Epidermal melanocyte (primary cell): ENCODE results near the gene INA.
"Not testable (repeated sequence)": the region's sequence is repeated elsewhere in the genome, so short reads cannot be mapped to it uniquely, and the experiment has no call there.

Source experiments
- DNase-seq: peaks from one replicate; pipeline ENCODE4 v3.0.0; 2011; ENCODE audit warnings: low spot score; ENCODE audit not compliant: insufficient read length

The INA gene

DNA sequence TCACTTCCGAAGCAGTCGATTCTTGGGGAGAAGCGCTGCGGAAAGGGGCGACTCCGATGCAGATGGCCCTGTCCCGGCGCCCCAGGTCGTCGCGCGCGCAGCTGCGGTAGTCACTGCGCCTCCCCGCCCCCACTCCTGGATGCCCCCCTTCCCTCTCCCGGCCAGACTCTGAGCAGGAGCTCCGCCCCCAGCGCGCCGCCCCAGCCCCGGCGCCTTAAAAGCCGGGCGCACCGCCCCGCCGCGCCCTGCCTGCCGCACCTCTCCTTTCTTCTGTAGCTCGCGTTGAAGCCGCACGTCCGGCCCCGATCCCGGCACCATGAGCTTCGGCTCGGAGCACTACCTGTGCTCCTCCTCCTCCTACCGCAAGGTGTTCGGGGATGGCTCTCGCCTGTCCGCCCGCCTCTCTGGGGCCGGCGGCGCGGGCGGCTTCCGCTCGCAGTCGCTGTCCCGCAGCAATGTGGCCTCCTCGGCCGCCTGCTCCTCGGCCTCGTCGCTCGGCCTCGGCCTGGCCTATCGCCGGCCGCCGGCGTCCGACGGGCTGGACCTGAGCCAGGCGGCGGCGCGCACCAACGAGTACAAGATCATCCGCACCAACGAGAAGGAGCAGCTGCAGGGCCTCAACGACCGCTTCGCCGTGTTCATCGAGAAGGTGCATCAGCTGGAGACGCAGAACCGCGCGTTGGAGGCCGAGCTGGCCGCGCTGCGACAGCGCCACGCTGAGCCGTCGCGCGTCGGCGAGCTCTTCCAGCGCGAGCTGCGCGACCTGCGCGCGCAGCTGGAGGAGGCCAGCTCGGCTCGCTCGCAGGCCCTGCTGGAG lies at the start of gene INA:
Gene INA (plus strand): TSS at position 243 of the 817 bp plus-strand sequence. CDS start 74 bp downstream, at position 317.
- no peak for DNase-seq

DNA sequence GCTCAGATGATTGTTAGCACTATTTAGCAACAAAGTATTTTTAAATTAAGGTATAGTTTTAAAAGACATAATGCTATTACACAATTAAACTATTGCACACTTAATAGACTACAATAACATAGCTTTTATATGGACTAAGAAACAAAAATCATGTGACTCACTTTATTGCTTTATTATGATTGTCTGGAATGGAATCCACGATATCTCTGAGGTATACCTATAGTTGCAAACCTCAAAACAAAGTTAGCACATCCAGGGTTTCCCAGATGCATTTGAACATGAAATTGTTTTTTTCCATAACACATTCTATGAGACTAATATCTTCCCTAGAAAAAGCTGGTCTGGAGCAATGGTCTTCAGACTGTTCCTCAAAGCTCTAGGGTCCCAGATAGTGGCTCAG lies 49.5 kb upstream of the INA start:
- no peak for DNase-seq

DNA sequence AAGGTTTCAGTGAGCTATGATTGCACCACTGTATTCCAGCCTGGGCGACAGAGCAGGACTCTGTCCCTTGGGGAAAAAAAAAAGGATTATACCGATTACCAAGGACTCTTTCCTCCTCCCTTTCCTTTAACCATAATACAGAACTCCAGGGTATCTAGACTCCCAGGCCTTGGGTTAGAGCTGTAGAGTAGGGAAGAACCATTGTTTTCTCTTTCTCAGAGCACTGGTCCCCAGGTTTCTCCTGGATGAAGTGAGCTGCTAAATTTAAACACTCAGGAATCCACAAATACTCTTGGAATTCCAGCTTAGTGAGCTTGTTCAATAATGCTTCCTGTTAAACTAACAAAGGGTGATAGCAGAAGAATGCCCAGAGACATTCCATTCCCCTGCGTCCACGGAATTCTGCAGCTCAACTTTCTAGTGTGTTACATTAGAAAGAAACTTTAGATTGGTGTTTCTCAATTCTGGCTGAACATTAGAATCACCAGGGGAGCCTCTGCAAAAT lies 45.8 kb upstream of the INA start:
- peak; percentile 37 for DNase-seq

DNA sequence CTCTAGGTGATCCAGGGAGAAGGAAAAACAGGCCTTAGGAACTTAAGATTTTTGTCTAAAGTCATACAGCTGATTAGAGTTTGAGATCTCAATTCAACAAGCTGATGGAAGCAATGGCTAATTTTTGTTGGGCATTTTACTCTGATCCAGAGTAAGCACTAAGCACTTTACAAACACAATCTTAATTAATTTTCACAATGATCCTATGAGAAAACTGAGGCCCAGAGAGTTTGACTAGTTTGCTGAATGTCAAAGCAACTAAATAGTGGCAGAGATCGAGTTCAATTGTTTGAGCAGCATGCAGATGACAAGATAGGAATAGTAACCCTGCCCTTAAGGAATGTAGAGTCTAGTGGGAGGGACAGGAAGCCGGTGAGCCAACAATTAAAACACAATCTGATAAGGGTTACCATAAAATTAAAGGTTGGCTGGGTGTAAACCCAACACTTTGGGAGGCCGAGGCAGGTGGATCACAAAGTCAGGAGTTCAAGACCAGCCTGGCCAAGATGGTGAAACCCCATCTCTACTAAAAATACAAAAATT lies 44.7 kb upstream of the INA start:
- DNase-seq = no peak

DNA sequence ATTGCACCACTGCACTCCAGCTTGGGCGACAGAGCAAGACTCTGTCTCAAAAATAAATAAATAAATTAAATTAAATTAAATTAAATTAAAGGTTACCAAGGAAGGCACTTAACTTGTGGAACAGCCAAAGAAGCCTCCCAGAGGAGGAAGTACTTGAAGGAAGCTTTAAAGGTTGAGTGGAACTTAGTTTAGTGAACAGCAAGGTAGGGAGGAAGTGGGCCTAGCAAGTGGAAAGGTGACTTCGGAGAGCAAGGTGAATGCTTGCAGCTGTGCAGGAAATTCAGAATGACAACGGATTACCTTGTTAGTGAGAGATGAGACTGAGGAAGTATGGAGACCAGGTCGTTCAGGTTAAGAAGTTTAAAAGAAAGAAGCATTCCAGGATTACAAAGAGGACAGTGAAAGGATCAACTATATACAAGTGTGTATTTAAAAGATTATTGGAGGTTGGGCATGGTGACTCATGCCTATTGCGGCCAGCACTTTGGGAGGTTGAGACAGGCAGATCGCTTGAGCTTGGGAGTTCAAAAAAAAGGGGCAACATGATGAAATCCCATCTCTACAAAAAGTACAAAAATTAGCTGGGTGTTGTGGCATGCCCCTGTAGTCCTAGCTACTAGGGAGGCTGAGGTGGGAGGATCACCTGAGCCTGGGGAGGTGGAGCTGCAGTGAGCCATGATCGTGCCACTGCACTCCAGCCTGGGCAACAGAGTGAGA lies 44.0 kb upstream of the INA start:
- no peak for DNase-seq

DNA sequence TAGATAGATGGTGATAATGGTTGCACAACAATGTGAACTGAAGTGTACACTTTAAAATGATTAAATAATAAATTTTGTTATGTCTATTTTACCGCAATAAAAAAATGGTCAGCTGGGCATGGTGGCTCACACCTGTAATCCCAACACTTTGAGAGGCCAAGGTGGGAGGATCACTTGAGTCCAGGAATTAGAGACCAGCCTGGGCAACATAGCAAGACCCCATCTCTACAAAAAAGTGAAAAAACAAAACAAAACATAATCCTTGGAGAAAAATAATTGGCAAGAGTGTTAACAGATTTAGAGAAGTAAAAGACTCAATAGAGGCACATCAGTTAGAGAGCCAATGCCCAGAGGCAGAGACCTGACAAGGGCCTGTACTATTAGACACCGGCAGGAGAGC lies 41.2 kb upstream of the INA start:
- no peak for DNase-seq

DNA sequence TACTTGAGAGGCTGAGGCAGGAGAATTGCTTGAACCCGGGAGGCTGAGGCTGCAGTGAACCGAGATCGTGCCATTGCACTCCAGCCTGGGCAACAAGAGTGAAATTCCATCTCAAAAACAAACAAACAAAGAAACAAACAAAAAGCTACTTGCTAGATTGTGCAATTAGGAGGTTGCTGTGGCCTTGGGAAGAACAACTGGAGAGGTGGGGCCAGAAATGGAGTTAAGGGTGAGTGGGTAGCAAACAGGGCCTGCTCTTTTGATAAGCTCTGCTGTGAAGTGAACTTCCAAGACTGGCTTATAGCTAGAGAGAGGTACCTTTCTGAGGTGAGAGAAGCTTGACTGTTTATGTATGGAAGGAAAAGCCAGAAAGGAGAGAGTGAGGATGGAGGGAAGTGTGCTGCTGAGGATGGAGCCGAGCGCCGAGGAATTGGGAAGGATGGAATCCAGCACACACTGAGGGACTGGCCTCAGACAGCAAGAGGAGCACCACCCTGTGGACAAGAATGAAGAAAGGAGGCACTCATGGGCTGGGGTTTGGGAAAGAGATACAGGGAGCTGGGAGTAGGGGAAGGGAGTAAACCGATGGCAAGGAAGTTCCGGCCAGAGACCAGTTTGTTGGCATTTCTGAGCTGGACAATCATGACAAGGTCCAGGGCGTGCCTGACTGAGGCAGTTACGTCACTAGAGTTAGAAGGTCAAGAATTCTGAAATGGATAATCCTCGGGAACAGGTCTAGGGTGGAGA lies 38.3 kb upstream of the INA start:
- no peak for DNase-seq

DNA sequence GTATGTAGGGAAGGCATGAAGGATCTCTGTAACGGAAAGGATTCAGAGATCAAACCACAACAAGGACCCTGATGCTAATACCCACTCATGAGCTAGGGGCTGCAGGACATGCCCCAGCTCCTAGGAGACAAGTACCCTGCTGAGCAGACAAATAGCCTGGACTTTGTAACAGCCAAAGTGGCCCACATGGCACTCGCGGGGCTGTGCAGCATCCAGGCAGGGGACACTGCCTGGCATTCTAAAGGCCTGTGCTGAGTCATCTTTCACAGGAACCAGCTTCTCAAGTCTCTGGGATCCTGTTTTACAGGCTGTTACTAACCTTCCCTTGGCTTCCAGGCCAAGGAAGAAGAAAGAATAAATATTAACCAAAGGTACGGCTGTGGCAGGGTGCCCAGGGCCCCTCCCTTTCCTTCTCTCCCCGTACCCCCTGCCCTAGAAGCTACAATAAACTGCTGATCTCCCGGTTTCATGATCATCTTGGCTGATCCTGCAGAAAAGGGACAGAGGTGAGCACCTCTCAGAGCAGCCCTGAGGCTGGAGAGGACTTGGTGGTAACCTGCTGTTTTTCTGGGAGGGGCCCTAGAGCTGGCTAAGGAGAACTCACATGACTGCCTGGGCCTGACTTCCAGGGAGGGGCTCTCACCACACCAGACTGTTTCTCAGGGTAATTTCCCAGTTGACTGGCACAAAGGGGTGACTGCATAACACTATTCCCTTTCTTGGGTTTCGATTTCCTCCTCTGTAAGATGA lies 35.5 kb upstream of the INA start:
- DNase-seq = no peak

DNA sequence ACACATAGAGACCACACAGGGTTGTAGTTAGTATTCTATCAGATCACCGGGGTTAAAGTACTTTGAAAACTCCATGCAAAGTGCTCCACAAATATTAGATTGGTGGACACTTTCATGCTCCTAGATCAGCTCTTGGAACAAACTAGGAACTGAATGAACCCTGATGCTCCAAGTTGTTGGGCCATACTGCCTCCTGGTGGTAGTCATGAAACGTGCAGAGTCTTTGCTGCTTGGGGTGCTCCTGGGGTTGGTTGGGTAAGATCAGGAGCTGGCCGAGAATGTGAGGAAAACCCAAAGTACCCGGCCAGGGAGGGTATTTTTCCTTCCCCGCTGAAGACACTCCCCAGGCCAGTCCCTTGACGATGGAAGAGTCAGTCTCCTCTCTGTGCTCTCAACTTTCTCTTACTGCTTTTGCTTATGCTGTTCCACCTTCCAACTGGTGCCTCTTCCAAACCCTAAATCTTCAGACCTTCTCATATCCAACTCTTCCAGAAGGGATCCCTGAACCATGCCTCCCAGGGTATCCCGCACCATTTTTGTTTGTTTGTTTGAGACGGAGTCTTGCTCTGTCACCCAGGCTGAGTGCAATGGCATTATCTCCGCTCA lies 32.2 kb upstream of the INA start:
- DNase-seq = peak; percentile 98

DNA sequence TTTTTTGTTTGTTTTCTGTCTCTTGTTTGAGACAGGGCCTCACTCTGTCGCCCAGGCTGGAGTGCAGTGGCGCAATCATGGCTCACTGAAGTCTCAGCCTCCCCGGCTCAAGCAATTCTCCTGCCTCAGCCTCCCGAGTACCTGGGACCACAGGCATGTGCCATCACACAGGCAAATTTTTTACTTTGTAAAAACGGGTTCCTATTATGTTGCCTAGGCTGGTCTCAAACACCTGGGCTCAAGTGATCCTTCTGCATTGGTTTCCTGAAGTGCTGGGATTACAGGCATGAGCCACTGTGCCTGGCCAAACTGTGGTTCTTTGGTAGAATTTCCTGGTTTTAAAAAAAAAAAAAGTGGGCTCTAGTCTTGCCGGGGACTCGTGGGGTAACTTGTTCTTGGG lies 31.4 kb upstream of the INA start, which contains the start of gene RPEL1:
Gene RPEL1 (plus strand): TSS at position 301 of the 400 bp plus-strand sequence. CDS start 110 bp downstream, outside the sequence.
- not testable (repeated sequence) for DNase-seq

DNA sequence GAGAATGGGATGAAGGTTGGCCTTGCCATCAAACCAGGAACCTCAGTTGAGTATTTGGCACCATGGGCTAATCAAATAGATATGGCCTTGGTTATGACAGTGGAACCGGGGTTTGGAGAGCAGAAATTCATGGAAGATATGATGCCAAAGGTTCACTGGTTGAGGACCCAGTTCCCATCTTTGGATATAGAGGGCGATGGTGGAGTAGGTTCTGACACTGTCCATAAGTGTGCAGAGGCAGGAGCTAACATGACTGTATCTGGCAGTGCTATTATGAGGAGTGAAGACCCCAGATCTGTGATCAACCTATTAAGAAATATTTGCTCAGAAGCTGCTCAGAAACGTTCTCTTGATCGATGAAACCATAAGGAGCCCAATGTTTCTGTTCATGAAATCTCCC lies 30.6 kb upstream of the INA start:
- no peak for DNase-seq

DNA sequence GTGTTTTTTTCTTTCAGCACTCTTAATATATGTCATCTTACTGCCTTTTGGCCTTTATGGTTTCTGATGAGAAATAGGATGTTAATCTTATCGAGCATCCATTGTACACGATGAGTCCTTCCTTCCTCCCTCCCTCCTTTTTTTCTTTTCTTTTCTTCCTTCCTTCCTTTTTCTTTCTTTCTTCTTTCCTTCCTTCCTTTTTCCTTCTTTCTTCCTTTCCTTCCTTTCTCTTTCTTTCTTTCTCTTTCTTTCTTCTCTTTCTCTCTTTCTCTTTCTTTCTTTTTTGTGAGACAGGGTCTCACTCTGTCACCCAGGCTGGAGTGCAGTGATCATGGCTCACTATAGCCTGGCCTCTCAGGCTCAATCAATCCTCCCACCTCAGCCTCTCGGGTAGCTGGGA lies 22.8 kb upstream of the INA start:
- DNase-seq = no peak

DNA sequence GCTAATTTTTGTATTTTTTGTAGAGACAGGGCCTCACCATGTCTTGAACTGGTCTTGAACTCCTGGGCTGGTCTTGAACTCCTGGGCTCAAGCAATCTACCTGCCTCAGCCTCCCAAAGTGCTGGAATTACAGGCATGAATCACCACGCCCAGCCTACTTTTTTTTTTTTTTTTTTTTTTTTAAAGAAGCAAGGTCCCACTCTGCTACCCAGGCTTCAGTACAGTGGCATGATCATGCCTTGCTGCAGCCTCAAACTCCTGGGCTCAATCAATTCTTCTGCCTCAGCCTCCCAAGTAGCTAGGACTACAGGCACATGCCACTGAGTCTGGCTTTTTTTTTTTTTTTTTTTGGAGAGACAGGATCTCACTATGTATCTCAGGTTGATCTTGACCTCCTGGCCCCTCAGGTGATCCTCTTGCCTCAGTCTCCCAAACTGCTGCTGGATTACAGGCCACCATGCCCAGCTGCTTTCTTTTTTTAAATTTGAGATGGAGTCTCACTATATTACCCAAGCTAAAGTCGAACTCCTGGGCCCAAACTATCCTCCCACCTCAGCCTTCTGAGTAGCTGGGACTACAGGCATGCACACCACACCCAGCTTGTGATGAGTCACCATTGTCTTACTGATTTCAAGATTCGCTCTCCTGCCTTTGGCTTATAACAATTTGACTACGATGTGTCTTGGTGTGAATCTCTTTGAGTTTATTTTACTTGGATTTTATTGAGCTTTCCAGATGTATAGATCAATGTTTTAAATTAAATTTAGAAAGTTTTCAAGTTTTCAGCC lies 22.2 kb upstream of the INA start:
- no peak for DNase-seq

DNA sequence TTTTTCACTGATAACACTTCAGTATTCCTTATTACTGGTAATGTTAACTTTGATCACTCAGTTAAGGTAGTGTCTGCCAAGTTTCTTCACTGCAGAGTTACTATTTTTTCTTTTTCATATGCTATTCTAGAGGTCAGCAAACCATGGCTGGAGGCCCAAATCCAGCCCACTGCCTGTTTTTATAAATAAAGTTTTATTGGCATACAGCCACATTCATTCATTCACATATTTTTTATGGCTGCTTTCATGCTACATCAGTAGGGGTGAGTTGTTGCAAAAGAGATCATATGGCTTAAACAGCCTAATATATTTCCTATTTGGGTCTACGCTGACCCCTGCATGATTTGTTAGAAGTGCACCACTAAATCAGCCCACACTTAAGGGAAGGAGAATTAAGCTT lies 20.3 kb upstream of the INA start:
- no peak for DNase-seq

DNA sequence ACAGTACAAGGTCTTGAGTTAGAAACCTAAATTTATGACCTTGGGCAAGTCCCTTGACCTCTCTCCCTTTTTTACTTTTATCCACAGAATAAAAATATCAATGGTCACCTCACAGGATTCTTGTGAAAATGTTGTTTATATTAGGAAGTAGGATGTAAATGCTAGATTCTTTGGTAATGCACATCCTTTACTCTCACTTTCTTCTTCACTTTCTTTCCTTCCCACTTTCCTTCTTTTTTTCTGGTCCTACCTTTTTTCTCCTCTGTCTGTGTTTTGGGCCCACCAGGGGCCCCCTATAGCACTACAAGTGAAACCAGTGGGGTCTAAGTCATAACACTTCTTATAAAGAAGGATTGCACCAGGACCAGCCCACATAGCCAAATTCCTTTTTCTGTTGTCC lies 19.1 kb upstream of the INA start:
- DNase-seq = no peak

DNA sequence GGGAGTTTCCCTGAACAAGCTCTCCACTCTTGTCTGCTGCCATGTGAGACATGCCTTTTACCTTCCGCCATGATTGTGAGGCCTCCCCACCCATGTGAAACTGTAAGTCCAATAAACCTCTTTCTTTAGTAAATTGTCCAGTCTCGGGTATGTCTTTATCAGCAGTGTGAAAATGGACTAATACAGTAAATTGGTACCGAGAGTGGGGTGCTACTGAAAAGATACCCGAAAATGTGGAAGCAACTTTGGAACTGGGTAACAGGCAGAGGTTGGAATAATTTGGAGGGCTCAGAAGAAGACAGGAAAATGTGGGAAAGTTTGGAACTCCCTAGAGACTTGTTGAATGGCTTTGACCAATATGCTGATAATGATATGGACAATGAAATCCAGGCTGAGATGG lies 18.0 kb upstream of the INA start:
- DNase-seq = not testable (repeated sequence)

DNA sequence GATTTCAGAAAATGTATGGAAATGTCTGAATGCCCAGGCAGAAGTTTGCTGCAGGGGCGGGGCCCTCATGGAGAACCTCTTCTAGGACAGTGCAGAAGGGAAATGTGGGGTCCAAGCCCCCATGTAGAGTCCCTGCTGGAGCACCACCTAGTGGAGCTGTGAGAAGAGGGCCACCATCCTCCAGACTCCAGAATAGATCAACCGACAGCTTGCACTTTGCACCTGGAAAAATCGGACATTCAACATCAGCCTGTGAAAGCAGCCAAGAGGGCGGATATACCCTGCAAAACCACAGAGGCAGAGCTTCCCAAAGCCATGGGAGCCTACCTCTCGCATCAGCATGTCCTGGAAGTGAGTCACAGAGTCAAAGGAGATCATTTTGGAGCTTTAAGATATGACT lies 16.9 kb upstream of the INA start:
- DNase-seq = no peak

DNA sequence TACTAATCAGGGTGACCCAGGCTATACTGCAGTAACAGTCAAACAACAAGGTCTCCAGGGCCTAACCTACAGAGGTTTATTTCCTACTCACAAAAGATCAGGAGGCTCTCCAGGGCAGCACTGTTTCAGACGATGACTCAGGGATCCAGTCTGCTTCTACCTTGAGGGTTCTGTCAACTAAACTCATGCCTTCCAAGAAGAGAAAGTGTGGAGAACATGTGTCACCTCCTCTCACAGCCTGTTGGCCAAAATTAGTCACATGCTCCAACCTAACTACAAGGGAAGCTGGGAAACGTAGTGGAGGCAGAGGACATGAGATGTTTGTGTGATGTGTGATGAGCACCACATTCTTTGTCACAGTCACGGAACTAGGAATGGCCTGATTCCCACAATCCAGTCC lies 14.7 kb upstream of the INA start:
- DNase-seq = no peak

DNA sequence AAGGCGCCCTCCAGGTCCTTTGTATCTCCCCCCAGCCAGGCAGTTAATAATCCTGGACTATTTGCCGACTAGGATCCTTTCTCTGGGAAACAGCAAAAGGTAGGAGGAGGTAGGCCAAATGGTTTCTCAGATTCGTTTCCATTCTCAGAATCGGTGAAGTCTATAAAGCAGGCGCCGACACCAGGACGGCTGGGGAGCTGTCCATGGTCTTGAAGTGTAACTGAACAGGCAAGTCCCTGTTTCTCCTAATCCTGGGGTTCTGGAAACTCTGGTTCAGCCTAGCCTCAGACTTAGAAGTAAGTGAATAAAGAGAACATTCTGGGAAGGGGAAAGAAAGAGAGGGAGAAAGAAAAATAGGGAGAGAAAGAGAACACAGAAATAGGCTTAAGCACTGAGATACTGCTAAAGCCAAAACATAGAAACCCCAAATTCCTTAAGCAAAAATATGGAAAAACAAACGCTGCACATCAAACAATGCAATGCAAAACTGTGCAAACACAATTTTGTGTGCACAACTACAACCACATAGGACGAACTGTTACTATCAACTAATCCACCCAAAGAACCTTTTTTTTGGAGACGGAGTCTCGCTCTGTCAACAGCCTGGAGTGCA lies 11.1 kb upstream of the INA start:
- DNase-seq = no peak
